ENCODE results near the gene ATP1B1. TPM values are rescaled to one million over a fixed set of nuclear protein-coding genes. Genes with fewer than 3 reads are reported as not detected.

ATP1B1 gene
- total RNA-seq, 4 donors from 2014 or later, result 52.6 to 210 (median 111) TPM

GRCh38 chr1:169087876-169088275 lies 18.6 kb upstream of the ATP1B1 start:
- Histone ChIP-seq H3K36me3 (no peaks in the 10 kb centered on the region), H3K4me3 (no peak overlapping the region), H3K9me3 (no peaks in the 10 kb centered on the region), H3K27me3 (no peaks in the 10 kb centered on the region), H3K4me1 (no peaks in the 10 kb centered on the region), H3K27ac (no peak overlapping the region)
- DNase-seq, result no peak
- intact Hi-C loops (cut with DNase I; ENCODE audit: low total_unique reads), result no loop called here
- TF ChIP-seq CTCF (IDR thresholded peaks at IDR 0.05) (no peak), POLR2A (IDR thresholded peaks at IDR 0.05) (no peak)

GRCh38 chr1:169089776-169090175 lies 16.7 kb upstream of the ATP1B1 start:
- Histone ChIP-seq H3K9me3 (no peaks in the 10 kb centered on the region), H3K36me3 (no peaks in the 10 kb centered on the region), H3K4me3 (no peak overlapping the region), H3K4me1 (no peaks in the 10 kb centered on the region), H3K27ac (no peak overlapping the region), H3K27me3 (no peaks in the 10 kb centered on the region)
- no peak for DNase-seq
- intact Hi-C loops (cut with DNase I; ENCODE audit: low total_unique reads), result no loop called here
- TF ChIP-seq POLR2A (IDR thresholded peaks at IDR 0.05) (no peak), CTCF (IDR thresholded peaks at IDR 0.05) (no peak)

GRCh38 chr1:169090308-169090899 lies 16.1 kb upstream of the ATP1B1 start:
- Histone ChIP-seq H3K4me3 (no peak overlapping the region), H3K27me3 (no peaks in the 10 kb centered on the region), H3K27ac (no peak overlapping the region), H3K4me1 (no peaks in the 10 kb centered on the region), H3K9me3 (no peaks in the 10 kb centered on the region), H3K36me3 (no peaks in the 10 kb centered on the region)
- no peak for DNase-seq
- intact Hi-C loops (cut with DNase I; ENCODE audit: low total_unique reads), result no loop called here
- TF ChIP-seq POLR2A (IDR thresholded peaks at IDR 0.05), result no peak
- TF ChIP-seq CTCF (IDR thresholded peaks at IDR 0.05), result no peak

- no peaks in the 10 kb centered on the region for H3K27me3 ChIP-seq
- H3K27ac ChIP-seq, result no peak overlapping the region
- no peak for DNase-seq
- H3K4me1 ChIP-seq, result no peaks in the 10 kb centered on the region
- no peaks in the 10 kb centered on the region for H3K9me3 ChIP-seq
- no peak overlapping the region for H3K4me3 ChIP-seq
- TF ChIP-seq POLR2A (IDR thresholded peaks at IDR 0.05) (no peak), CTCF (IDR thresholded peaks at IDR 0.05) (no peak)
- intact Hi-C loops (cut with DNase I; ENCODE audit: low total_unique reads), result no loop called here
- no peaks in the 10 kb centered on the region for H3K36me3 ChIP-seq
Measured at GRCh38 chr1:169090900-169091311, 15.6 kb upstream of the ATP1B1 start.

GRCh38 chr1:169091480-169091941 lies 15.0 kb upstream of the ATP1B1 start:
- Histone ChIP-seq H3K4me3 (no peak overlapping the region), H3K36me3 (no peaks in the 10 kb centered on the region), H3K4me1 (no peaks in the 10 kb centered on the region), H3K27ac (no peak overlapping the region), H3K27me3 (no peaks in the 10 kb centered on the region), H3K9me3 (no peaks in the 10 kb centered on the region)
- DNase-seq, result no peak
- intact Hi-C loops (cut with DNase I; ENCODE audit: low total_unique reads), result no loop called here
- no peak for TF ChIP-seq CTCF (IDR thresholded peaks at IDR 0.05)
- TF ChIP-seq POLR2A (IDR thresholded peaks at IDR 0.05), result no peak
